ENCODE data around the gene LOC128125822.
"Not testable (repeated sequence)": the region's sequence is repeated elsewhere in the genome, so short reads cannot be mapped to it uniquely, and the experiment has no call there.

LOC128125822 gene

DNA sequence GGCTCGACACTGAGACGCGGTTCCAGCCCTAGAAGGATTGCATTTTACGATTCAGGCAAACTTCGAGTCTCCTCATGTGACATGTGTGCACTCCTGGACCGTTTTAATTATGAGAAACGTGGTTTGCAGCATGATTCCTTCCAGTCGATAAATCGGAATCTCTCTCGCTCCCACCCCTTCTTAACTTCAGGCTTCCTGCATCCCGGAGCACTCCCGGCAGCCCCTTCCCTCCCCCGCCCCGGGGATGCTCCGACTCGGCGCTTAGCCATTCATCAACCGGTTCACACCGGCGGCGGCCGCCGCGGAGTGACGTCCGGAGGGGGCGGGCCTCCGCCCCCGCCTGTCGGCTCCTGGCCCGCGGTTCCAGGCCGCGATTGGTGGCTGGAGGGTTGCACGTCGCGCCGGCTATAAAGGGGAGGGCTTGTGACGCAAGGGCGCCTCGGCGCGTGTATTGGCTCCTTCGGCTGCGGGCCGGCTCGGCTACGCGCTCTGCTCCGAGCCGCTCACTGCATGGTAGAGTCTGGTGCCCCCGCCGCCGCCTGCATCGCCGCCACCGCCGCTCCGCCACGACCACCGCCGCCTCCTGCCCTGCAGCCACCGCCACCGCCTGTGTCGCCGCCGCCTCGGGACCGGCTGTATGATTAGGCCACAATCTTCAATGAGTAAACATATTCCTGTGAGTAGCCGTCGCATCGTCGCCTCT, at the start of gene LOC128125822, which contains the start of gene PTP4A1:
TSS of gene LOC128125822 (plus strand) at position 437 of the 703 bp plus-strand sequence.
TSS of gene PTP4A1 (plus strand) at position 437 of the 703 bp plus-strand sequence. CDS start 4,401 bp downstream, outside the sequence.
- DNase-seq = peak; percentile 96

DNA sequence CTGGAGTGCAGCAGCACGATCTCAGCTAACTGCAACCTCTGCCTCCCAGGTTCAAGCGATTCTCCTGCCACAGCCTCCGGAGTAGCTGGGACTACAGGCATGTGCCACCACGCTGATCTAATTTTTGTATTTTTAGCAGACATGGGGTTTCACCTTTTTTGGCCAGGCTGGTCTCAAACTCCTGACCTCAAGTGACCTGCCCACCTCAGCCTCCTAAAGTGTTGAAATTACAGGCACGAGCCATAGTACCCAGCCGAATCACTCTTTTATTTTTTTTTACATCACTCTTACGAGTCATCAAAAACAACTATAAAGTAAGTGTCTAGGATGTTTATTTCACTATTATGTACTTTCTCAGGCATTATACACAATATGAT, 49.4 kb upstream of the LOC128125822 start:
- not testable (repeated sequence) for DNase-seq

DNA sequence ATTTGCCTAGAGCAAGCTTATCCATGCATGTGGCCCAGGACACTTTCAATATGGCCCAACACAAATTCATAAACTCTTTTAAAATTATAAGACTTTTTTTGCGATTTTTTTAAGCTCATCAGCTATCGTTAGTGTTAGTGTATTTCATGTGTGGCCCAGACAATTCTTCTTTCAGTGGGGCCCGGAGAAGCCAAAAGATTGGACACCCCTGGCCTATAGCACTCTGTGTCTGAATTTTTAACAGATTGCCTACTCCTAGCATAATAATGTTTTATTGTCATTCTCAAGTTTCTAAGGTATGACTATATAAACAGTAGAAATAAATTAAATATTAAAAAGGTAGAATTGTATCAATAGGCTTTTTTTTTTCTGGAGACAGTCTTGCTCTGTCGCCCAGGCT, 48.6 kb upstream of the LOC128125822 start:
- no peak for DNase-seq

DNA sequence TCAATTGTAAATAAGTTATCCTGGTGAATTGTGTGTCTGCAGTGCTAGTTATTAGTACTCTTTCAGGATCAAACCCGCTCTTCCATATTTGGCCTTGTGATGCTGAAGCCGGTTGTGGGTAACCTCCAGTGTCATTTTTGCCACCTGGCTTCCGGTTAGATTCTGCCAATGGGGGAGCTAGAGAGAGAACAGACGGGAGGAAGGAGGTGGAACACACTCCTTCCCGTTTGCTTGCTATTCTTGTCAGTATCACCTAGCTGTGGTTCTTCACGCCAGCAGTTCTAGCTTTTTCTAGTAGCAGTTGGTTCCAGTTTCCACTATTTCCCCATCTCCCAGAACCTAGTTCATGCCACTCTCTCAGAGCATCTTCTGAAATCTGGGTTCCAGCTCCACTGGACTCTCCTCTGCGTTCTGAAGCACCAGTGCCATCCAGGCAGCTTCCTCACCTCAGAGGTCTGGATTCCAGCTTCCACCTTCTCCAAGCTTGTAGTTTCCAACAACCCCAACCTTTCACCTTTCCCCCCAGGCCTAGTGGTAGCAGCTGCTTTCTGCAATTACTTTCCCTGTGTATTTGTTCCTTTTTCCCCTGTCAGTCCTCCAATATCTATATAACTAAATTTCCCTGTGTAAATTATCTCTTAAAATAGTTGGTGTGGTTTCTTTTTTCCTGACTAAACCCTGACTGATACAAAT, 46.9 kb upstream of the LOC128125822 start:
- no peak for DNase-seq

DNA sequence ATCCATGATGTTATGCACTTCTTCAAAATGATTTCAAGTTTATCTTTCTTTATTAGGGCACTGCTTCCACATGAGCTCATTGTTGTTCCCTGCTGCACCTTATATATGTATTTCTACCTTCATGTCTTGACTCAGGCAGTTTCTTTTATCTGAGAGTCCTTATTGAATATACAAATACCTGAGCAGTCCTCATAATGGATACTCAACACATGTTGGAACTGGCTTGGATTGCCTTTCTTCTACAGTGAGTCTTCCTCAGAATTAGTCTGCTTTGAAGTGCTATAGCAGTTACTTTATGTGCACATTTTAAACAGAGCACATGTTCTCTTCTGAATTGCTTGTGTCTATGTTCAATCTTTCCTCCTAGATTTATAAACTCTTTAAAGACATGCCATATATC, 45.3 kb upstream of the LOC128125822 start:
- no peak for DNase-seq

DNA sequence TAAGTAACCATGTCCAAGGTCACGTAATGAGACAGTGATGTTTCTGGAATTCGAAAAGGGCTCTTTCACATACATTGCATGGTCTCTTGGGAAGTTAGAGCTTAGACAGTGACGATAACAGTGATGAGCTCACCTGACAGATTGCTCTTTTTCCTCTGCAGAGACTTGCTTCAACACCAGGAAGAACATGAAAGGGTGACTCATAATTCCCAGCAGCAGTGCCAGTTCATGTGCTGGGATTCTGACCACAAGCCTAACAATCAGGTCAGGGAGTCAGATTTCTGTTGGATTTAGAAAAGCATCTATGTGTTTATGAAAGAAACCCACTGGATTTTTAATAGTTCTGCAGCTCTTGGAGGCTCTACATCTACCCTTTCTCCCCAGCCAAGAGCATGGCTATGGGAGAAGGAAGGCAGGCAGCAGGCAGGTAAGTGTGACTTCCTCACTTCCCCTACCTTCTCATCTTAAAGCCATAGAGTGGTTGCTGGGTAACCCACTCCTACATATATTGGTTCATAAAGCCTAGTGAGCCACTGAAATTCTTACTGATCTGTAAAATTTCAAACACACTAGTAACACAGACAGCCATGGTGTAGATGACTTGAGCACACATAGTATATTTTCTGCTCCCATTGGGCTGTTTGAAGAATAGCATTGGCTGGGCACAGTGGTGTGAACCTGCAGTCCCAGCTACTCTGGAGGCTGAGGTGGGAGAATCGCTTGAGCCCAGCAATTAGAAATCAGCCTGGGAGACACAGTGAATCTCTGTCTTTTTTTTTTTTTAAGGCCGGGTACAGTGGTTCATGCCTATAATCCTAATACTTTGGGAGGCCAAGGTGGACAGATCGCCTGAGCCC, 44.4 kb upstream of the LOC128125822 start:
- peak; percentile 93 for DNase-seq

DNA sequence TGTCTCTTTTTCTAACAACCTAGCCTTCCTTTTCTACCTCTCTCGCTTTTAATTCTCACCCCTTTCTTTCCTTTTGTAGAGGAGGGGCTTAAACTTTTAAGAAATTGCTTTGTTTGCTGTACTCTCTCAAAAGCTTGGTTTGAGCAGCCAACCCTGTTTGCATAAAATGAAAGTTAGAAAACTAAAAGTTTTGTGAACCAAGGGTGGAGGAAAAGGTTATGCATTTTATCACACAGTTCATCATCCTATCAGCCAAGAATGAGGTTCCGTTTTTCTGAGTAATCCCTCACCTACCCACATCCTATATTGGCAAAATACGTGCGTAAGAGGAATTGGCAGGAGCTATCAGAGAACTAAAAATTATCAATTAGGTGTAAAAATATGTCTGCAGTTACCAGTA, 42.8 kb upstream of the LOC128125822 start:
- DNase-seq = no peak

DNA sequence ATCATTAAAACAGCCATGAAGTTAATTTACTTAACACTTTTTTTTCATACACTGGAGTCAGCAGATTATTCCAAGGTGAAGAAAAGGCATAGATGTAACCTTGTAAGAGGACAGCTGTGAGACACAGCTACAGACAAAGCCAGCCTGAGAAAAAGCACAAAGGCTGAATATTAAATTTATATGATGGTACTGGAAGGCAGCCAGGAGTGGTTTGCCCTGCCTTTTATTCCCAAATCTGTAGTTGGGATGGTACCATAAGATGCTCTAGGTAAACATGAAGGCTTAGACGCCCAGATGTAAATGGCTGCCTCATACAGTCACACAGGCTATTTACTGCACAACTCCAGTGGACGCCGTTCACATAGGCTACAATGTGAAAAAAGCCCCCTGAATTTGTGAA, 42.1 kb upstream of the LOC128125822 start:
- DNase-seq = no peak

DNA sequence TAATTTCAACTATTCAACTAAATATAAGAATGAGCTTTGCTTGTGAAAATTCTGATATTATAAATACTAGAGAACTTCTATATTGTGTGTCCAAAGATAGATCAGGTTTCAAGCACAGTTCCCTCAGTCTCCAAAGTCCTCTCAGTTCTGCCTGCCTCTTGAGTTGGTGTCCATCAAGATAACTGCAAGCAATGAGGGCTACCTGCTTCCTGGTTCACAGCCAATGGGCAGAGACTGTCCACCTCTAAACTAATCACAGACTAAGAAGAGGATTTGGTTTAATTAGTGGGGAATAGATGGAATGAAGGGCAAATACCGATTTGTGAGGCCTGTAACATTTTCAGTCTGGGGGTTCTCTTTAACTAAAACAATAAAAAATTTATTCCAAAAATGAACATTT, 41.3 kb upstream of the LOC128125822 start:
- no peak for DNase-seq

DNA sequence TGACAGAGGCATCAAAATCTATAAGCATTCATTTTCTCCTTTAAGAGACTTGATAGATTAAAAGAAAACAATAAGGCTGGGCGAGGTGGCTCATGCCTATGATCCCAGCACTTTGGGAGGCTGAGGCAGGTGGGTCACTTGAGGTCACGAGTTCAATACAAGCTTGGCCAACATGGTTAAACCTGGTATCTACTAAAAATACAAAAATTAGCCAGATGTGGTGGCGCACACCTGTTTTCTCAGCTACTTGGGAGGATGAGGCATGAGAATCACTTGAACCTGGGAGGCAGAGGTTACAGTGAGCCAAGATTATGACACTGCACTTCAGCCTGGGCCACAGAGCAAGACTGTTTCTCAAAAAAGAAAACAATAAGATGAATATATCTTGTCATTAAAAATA, 39.3 kb upstream of the LOC128125822 start:
- DNase-seq = no peak

DNA sequence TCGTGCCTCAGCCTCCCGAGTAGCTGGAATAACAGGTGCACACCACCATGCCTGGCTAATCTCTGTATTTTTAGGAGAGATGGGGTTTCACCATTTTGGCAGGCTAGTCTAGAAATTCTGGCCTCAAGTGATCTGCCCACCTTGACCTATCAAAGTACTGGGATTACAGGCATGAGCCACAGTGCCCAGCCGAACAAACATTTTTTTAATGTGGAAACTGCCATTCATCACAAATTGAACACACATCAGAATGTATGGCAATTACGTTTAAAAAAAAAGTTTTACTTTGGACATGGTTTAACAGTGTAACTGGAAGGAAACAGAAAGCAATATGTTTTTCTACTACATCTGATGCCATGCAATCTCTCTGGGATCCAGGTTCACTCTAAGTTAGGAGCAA, 38.3 kb upstream of the LOC128125822 start:
- DNase-seq = no peak

DNA sequence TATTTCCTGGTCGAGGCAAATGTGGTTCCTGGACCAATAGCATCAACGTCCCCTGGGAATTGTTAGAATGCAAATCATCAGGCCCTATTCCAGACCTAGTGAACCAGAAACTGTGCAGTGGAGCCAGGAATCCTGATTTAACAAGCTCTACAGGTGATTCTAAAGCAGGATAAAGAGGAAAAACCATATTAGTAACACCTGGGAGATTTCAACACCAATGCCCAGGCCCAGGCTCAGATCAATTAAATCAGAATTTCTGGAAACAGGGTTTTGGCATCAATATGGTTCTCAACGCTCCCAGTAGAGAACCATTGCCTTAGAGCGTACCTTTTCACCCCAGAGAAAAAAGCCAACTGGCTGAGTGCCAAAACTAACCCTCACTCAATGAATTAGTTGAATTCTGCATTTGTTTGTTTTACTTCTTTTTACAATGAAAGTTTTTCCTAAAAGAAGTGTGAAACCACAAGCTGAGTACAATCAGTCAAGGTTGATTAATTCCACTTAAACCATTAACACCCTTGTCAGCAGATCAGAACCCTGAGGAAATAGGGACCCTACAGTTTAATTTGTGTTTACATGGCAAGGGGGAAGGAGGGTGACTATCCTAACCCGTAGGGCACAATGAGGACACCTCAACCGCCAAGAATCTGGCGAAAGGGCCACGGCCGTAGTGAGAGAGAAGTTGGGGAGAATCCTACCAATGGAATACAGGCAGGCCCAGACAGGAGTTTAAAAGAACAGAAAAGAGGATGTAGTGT, 34.9 kb upstream of the LOC128125822 start:
- DNase-seq = no peak

DNA sequence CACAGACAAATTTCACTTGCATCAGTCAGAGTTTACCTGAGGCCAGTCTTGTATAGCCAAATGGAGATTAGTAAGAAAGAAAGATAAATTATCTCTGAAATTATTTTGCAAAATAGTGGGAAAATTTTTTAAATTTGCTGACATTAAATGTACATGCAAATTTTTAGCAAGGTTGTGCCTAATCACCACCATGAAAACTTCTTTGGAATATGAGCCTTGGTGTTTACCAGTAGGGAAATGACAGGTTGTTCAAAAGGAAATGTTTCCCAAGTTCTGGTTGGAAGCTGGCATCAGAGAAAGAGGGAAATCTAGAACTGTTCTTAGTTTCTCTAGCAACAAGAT, 34.4 kb upstream of the LOC128125822 start:
- no peak for DNase-seq

DNA sequence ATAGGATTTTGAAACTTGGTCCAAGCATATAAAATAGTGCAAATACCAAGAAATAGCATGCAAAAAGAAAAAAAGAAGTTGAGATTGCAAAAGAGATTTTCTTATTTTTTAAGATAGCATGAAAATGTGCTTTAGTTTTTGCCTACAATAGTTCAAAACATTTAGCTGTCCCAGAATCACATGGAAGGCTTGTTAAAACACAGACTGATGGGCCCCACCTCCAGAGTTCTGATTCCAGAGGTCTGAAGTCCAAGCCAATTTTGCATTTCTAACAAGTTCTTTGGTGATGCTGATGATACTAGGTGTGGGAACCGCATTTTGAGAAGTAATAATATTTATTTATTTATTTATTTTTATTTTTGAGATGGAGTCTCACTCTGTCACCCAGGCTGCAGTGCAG, 33.7 kb upstream of the LOC128125822 start:
- DNase-seq = no peak

DNA sequence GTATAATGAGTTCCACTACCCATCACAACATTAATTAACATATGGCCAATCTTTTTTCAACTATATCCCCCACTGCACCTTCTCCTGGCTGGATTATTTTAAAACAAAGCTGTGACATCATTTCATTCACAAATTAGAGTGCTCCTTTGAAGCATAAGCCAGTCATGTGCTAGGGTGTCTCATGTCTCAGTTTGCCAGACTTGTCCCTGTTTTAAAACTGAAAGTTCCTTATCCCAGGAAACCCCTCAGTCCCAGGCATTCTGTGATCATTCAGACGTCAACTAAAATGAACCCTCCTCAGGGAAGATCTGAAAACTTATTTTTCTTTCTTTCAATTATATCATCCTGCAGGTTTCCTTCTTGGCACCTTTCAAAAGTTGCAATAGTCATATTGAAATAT, 29.3 kb upstream of the LOC128125822 start:
- no peak for DNase-seq

DNA sequence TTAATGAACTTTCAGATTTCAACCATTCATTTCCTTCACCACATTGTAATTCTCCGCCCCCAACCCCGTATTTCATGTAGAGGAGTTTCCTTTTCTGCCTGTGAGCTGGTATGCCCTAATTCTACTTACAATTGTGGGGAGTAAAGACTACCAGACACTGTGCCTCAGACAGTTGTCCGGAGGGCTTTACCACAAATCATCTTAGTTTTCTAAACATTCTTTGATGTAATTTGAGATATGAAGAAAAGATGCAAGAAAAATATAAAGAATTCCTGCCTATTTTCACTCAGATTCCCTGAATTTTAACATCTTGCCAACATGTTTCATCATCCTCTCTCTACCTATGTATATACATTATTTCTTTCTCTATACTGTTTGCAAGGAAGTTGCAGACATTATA, 28.3 kb upstream of the LOC128125822 start:
- no peak for DNase-seq

DNA sequence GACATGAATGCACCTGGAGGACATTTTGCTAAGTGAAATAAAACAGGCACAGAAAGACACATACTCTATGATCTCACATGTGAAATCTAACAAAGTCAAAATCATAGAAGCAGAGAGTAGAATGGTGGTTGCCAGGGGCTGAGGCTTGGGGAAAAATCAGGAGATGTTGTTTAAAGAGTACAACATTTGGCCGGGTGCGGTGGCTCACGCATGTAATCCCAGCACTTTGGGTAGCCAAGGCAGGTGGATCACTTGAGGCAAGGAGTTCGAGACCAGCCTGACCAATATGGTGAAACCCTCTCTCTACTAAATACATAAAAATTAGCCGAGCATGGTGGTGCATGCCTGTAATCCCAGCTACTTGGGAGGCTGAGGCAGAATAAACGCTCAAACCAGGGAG, 26.0 kb upstream of the LOC128125822 start:
- no peak for DNase-seq

DNA sequence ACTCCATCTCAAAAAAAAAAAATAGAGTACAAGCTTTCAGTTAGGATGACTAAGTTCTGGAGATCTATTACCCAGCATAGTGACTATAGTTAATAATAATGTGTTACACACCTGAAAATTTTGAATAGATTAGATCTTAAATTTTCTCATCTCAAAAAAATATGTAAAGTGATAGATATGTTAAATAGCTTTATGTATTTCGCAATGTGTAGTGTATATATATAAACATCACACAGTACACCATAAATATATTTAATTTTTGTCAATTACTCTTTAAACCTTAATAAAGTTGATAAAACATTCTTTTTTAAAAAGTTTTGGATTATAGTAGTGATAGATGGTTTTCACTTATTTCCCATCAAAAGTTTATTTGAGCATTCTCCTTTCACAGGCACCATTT, 25.6 kb upstream of the LOC128125822 start:
- DNase-seq = no peak

DNA sequence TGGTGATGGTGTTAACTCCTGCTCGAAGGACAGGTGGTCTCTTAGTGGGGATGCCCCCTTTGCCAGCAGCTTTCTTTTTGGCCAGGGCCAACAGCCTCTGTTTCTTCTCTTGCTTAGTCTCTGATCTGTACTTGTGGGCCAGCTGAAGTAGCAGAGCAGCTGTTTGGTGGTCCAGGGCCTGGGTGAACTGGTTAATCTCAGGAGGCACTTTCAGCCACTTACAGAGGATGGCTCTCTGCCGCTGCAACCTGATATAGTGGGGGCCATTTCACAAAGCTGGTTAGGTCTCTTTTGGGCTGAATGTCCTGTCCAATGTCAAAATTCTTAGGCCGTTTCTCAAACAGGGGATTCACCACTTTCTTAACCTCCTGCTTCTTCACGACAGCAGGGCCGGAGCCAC, 23.2 kb upstream of the LOC128125822 start:
- DNase-seq = no peak

DNA sequence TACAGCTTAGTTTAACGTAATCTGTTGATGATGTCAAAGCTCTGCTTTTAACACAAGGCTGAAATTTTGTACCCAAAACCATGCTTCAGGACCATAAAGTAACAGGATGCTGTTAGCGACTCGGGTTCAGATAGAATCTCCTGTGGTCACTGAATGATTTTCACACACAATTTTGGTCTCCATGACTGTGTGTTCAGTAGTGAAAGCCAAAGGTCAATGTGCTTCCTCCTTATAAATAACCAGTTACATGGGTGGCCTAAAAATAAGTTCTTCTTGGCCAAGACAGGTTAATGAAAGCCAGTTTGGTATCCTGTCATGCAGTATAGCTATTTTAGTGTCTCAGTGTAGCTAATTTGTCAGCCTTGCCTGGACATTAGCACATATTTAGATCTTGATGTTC, 19.1 kb upstream of the LOC128125822 start:
- no peak for DNase-seq

DNA sequence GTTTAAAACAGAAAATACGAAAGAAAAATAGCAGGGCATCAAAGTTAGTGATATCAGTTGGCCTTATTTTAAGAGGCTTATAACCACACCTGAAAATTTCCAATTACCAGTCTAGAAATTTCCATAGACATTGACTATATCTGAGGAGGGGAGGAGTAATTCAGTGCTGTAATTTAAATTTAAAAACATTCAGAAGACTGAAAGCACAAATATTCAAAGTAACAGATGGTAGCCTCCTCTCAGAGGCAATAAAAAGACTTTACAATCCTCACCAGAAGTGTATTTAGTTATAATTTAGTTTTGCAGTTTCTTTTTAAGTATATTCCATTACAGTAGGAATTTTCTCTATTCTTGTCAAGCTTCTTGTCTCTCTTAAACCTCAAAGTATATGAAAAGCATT, 18.4 kb upstream of the LOC128125822 start:
- no peak for DNase-seq

DNA sequence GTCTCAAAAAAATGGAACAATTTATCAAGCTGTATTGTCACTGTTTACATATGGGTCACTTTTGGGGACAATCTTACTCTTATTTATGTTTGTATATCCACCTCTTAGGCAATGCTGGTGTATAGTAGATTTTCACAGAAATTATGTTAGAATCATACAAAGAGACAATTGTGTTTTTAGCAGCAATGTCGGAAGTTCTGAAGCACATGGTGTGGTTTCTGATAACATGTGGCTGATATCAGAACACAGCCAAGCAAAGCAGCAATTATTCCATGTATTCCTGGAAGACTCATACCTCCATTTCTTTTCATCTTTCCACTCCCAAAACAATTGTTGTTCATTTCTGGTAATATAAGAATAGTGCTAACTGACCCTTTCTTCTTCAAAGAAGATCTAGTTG, 17.5 kb upstream of the LOC128125822 start:
- DNase-seq = no peak

DNA sequence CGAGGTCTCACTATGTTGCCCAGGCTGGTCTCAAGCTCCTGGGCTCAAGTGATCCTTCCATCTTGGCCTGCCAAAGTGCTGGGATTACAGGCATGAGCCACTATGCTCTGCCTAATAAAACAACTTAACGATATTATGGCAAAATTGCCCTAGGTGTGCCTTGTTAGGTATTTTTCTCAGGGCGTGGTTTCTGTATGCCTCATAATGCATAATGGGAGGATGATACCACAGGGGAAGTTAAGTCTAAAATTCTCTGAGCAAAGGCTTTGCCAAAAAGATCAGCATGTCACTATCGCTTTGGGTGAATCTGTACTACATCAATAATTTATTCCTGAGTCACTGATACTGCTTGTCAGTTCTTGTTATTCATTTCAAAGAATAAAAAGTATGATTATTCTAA, 15.9 kb upstream of the LOC128125822 start:
- no peak for DNase-seq

All from NCI-H226 (cell line).